Gastrocnemius medialis (tissue), 4 donors: ENCODE results near the gene YIF1A. TPM values are rescaled to one million over a fixed set of nuclear protein-coding genes. Genes with fewer than 3 reads are reported as not detected.
"Not testable (repeated sequence)": the region's sequence is repeated elsewhere in the genome, so short reads cannot be mapped to it uniquely, and the experiment has no call there.

Experiments
- ATAC-seq, 2 donors: fragments of 150-250 bp; one replicate each; pipeline ENCODE4 v1.9.1; 2016
- DNase-seq, 2 donors: peaks; one replicate each; pipeline ENCODE4 v3.0.0-alpha.2; 2019
- H3K27ac ChIP-seq, 4 donors: fragments of 200-600 bp; sonication (generic); 1 replicate in 1 of 4; 2 replicates in 3 of 4; pipeline ENCODE4 v1.5.1; 2016 to 2018; ENCODE audit warnings: mild to moderate bottlenecking in 2 of 4, moderate library complexity in 1 of 4
- H3K27me3 ChIP-seq, 3 donors: fragments of 200-600 bp; sonication (generic) in 2 of 3; 1 replicate in 1 of 3; 2 replicates in 2 of 3; pipeline versions ENCODE4 v1.5.1 to v1.6.0; 2016 to 2019; ENCODE audit warnings: mild to moderate bottlenecking in 1 of 3, moderate library complexity in 1 of 3
- H3K36me3 ChIP-seq, 2 donors: fragments of 200-600 bp; sonication (generic) in 1 of 2; one replicate each; pipeline ENCODE4 v1.5.1; 2017 to 2018
- H3K4me1 ChIP-seq, 2 donors: fragments of 200-600 bp; sonication (generic) in 1 of 2; one replicate each; pipeline ENCODE4 v1.5.1; 2016 to 2017; ENCODE audit warnings: mild to moderate bottlenecking in 2 of 2
- H3K4me3 ChIP-seq, 4 donors: fragments of 200-600 bp; sonication (generic) in 3 of 4; 1 replicate in 1 of 4; 2 replicates in 3 of 4; pipeline ENCODE4 v1.5.1; 2016 to 2019; ENCODE audit warnings: mild to moderate bottlenecking in 2 of 4
- H3K9me3 ChIP-seq, 3 donors: fragments of 200-600 bp; sonication (generic) in 2 of 3; 1 replicate in 1 of 3; 2 replicates in 2 of 3; pipeline ENCODE4 v1.5.1; 2016 to 2019
- POLR2A ChIP-seq, 2 donors: fragments of 450-650 bp; IDR thresholded peaks; one replicate each; pipeline ENCODE4 v1.6.1; 2017; ENCODE audit warnings: antibody characterized with exemption in 2 of 2, mild to moderate bottlenecking in 2 of 2, moderate library complexity in 2 of 2
- in situ Hi-C, 4 donors: fragments of 200-750 bp; cut with MboI; loops; one replicate each; pipeline versions ENCODE4 v1.15.0 to v1.8.0; 2017; ENCODE audit warnings: low sequenced_read_pairs in 4 of 4
- intact Hi-C: fragments of 100-400 bp; cut with DNase I; formaldehyde crosslinking; loops from one replicate; pipeline ENCODE4 v1.15.1; 2023; ENCODE audit warnings: low total_unique reads
- total RNA-seq, 4 donors: library from RNA; depleted of rRNA; stranded (reverse); fragments of >200 nt; gene quantifications; one replicate each; pipeline versions ENCODE4 v1.1.0 to v1.2.3, GENCODE V29; 2016
- TF ChIP-seq, protein P1 (sequence below), 5 experiments: fragments of 450-650 bp in 3 of 5; fragments of 200-600 bp in 2 of 5; sonication (generic) in 2 of 5; IDR thresholded peaks in 4 of 5; conservative IDR thresholded peaks in 1 of 5; 1 replicate in 4 of 5; 2 replicates in 1 of 5; pipeline ENCODE4 v1.5.1; 2016 to 2019; ENCODE audit warnings: antibody characterized with exemption in 5 of 5, mild to moderate bottlenecking in 3 of 5, moderate library complexity in 3 of 5

The YIF1A gene
- total RNA-seq, 4 donors from 2014 or later: 106 to 137 (median 113) TPM

DNA sequence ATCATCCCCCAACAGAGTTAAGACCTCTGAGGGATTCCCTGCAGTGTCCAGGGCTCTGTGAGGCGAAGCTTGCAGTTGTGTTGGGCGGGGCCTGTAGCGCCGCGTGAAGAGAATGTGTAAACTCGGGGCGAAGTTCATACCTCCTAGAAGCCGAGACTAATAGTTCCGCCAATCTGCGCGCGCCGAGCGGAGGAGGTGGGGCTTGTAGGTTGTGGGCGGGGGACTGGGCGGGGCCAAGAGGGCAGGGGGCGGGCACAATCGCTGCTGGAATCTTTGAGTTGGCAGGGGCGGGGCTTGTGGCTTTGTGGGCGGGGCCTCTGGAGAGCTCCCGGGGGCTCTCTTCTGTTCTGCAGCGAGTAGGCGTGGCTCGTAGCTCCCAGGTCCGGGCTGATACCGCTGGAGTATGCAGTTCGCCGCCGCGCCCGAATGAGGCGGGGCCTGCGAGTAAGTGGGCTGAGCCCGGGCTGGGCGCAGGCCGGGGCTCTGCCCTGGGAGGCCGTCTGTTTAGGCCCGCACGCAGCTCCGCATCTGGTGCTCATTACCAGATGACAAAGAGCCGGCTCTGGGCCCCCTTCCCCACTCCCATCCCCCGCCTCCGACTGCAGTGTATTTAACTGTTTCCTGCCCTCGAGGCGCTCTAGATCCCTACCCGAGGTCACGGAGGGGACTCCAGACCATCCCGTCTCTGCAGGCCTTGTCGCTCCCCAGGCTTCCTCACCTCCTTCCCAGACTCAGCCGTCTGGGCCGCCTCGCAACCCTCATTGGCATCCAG is 23.8 kb upstream of the YIF1A start:
- H3K27me3 ChIP-seq: peaks cover 5 to 14% (median 12%) of the 10 kb centered on the region in 3 donors
- H3K36me3 ChIP-seq: no peaks in the 10 kb centered on the region
- peaks cover 0 to 2% of the 10 kb centered on the region in 2 donors for H3K4me1 ChIP-seq
- TF ChIP-seq POLR2A (IDR thresholded peaks at IDR 0.05): peak; percentile 40 to 47
- TF ChIP-seq, protein P1, sequence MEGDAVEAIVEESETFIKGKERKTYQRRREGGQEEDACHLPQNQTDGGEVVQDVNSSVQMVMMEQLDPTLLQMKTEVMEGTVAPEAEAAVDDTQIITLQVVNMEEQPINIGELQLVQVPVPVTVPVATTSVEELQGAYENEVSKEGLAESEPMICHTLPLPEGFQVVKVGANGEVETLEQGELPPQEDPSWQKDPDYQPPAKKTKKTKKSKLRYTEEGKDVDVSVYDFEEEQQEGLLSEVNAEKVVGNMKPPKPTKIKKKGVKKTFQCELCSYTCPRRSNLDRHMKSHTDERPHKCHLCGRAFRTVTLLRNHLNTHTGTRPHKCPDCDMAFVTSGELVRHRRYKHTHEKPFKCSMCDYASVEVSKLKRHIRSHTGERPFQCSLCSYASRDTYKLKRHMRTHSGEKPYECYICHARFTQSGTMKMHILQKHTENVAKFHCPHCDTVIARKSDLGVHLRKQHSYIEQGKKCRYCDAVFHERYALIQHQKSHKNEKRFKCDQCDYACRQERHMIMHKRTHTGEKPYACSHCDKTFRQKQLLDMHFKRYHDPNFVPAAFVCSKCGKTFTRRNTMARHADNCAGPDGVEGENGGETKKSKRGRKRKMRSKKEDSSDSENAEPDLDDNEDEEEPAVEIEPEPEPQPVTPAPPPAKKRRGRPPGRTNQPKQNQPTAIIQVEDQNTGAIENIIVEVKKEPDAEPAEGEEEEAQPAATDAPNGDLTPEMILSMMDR (IDR thresholded peaks at IDR 0.05 in 4 of 5, conservative IDR thresholded peaks at IDR 0.05 in 1 of 5): no peak
- peak overlapping the region; percentile 68 to 79 (median 72) for H3K4me3 ChIP-seq
- in situ Hi-C loops: no loop called here
- peak overlapping the region; percentile 72 to 84 (median 80) for H3K27ac ChIP-seq
- H3K9me3 ChIP-seq: no peaks in the 10 kb centered on the region
- ATAC-seq (peak; percentile 74 to 77), DNase-seq (peak; percentile 91 to 95)
- intact Hi-C loops: loop anchor here (1.0 kb wide), 2 partner anchors 16 to 77 kb away; no protein-coding TSS in a partner anchor

GRCh38 chr11:66311965-66312548 is 23.1 kb upstream of the YIF1A start:
- Histone ChIP-seq H3K9me3 (no peaks in the 10 kb centered on the region), H3K27me3 (peaks cover 5 to 14% (median 12%) of the 10 kb centered on the region in 3 donors), H3K4me1 (no peaks in the 10 kb centered on the region), H3K27ac (peak overlapping the region; percentile 72 to 84 (median 80)), H3K36me3 (no peaks in the 10 kb centered on the region), H3K4me3 (peak overlapping the region; percentile 68 to 79 (median 72))
- intact Hi-C loops (loop anchor here (1.0 kb wide), 2 partner anchors 16 to 77 kb away; no protein-coding TSS in a partner anchor), in situ Hi-C loops (no loop called here)
- TF ChIP-seq, protein P1 (IDR thresholded peaks at IDR 0.05 in 4 of 5, conservative IDR thresholded peaks at IDR 0.05 in 1 of 5): peak in 4 of 5 experiments; percentile 89 to 96 (median 92)
- TF ChIP-seq POLR2A (IDR thresholded peaks at IDR 0.05): peak; percentile 28 to 68
- ATAC-seq (peak; percentile 80 to 82), DNase-seq (peak; percentile 86 to 88)

DNA sequence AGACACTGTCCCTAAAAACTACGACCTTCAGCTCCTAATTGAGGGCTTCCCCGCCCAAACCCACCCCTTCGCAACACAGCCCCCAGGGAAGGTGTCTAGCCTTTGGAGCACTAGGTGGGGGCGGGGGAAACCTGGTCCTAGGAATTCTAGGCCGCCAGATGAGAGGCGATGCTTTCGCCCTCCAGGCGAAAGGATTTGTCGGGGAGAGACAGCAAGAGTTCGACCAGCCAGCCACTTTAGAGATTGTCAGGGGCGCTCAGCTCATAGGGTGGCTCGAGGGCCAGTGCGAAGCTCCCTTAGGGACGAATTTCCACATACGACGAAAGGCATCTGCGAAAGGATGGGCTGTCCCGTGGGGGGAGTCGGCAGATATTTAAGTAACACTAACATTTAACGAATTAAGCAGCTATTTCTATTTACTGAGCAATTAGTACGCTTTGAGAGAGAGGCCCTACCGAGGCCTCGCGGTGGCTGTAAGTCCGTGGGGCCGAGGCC is 22.6 kb upstream of the YIF1A start:
- intact Hi-C loops (no loop called here), in situ Hi-C loops (no loop called here)
- no peaks in the 10 kb centered on the region for H3K4me1 ChIP-seq
- H3K4me3 ChIP-seq: peak overlapping the region; percentile 68 to 79 (median 72)
- ATAC-seq (no peak), DNase-seq (no peak)
- H3K27me3 ChIP-seq: peaks cover 4 to 14% (median 12%) of the 10 kb centered on the region in 3 donors
- no peaks in the 10 kb centered on the region for H3K9me3 ChIP-seq
- TF ChIP-seq, protein P1 (IDR thresholded peaks at IDR 0.05 in 4 of 5, conservative IDR thresholded peaks at IDR 0.05 in 1 of 5): peak in 1 of 5 experiments; percentile 92
- no peak for TF ChIP-seq POLR2A (IDR thresholded peaks at IDR 0.05)
- H3K27ac ChIP-seq: peak overlapping the region; percentile 72 to 84 (median 80)
- no peaks in the 10 kb centered on the region for H3K36me3 ChIP-seq

- intact Hi-C loops, ATAC-seq, H3K27me3 ChIP-seq, H3K9me3 ChIP-seq, H3K4me1 ChIP-seq, H3K36me3 ChIP-seq, H3K27ac ChIP-seq, H3K4me3 ChIP-seq, in situ Hi-C loops, DNase-seq: not testable (repeated sequence)
These were observed 22.0 kb upstream of the YIF1A start for GRCh38 chr11:66310803-66311440.
